IMR-90 (cell line): Measurements from ENCODE around the gene GALNT5. TPM values are rescaled to one million over a fixed set of nuclear protein-coding genes. Genes with fewer than 3 reads are reported as not detected.

Source experiments
- ATAC-seq: fragments of 200-7000 bp; cut with Tn5 transposase; 2 replicates; pipeline ENCODE4 v1.9.1; 2020; ENCODE audit warnings: low read depth, mild to moderate bottlenecking, moderate library complexity
- BruUV-seq: library from RNA; stranded (reverse); fragments of 400-500 nt; replicated peaks from 2 replicates; lab custom pipeline; 2021; lab: Mats Ljungman, UMichigan
- CTCF ChIA-PET: fragments of 300-600 bp; formaldehyde crosslinking; extraction: SDS; loops from one replicate; lab custom pipeline; 2021; ENCODE audit warnings: antibody characterized with exemption; lab: Yijun Ruan, JAX
- POLR2A ChIA-PET: fragments of 300-600 bp; sonication (Branson Sonifier 250); formaldehyde crosslinking; loops from one replicate; lab custom pipeline; 2022; ENCODE audit warnings: antibody characterized with exemption; ENCODE audit not compliant: unreplicated experiment; lab: Charles Lee
- DNase-seq: peaks from one replicate; pipeline ENCODE4 v3.0.0; 2013
- H2AFZ ChIP-seq: replicated peaks from 2 replicates; pipeline ENCODE3; 2013; ENCODE audit warnings: low read length, mild to moderate bottlenecking; ENCODE audit not compliant: poor library complexity
- H2AK5ac ChIP-seq: 2 replicates; pipeline ENCODE4 v1.6.1; 2013; ENCODE audit warnings: low read depth, low read length, inconsistent platforms
- H2AK9ac ChIP-seq: replicated peaks from 2 replicates; pipeline ENCODE3; 2013; ENCODE audit warnings: mild to moderate bottlenecking, low read depth, low read length, moderate library complexity; ENCODE audit not compliant: poor library complexity
- H2BK120ac ChIP-seq: 2 replicates; pipeline ENCODE4 v1.6.1; 2013; ENCODE audit warnings: low read depth, low read length, inconsistent platforms
- H2BK15ac ChIP-seq: 3 replicates; pipeline ENCODE4 v1.6.1; 2013; ENCODE audit warnings: low read depth, low read length, inconsistent platforms
- H2BK20ac ChIP-seq: 2 replicates; pipeline ENCODE4 v1.6.1; 2013; ENCODE audit warnings: low read depth, mild to moderate bottlenecking, inconsistent platforms, low read length, moderate library complexity
- H2BK5ac ChIP-seq: 2 replicates; pipeline ENCODE4 v1.6.1; 2013; ENCODE audit warnings: mild to moderate bottlenecking, low read depth, low read length, inconsistent platforms; ENCODE audit not compliant: poor library complexity, severe bottlenecking
- H3K14ac ChIP-seq: replicated peaks from 2 replicates; pipeline ENCODE4 v1.6.1; 2013; ENCODE audit warnings: low read depth, low read length, inconsistent platforms
- H3K18ac ChIP-seq: 2 replicates; pipeline ENCODE4 v1.6.1; 2013; ENCODE audit warnings: low read depth, low read length, control low read depth
- H3K23ac ChIP-seq: 2 replicates; pipeline ENCODE4 v1.6.1; 2013; ENCODE audit warnings: low read depth, low read length, inconsistent platforms
- H3K27ac ChIP-seq: 2 replicates; pipeline ENCODE4 v1.5.1; 2013; ENCODE audit warnings: mild to moderate bottlenecking, control low read depth, low read length; ENCODE audit not compliant: insufficient read depth
- H3K27me3 ChIP-seq: 2 replicates; pipeline ENCODE4 v1.6.1; 2013; ENCODE audit warnings: low read length; ENCODE audit not compliant: control insufficient read depth, insufficient read depth
- H3K36me3 ChIP-seq: 2 replicates; pipeline ENCODE4 v1.6.1; 2013; ENCODE audit warnings: low read length, mixed read lengths; ENCODE audit not compliant: control insufficient read depth, insufficient read depth
- H3K4ac ChIP-seq: 2 replicates; pipeline ENCODE4 v1.6.1; 2013; ENCODE audit warnings: low read depth, low read length, inconsistent platforms
- H3K4me1 ChIP-seq: 2 replicates; pipeline ENCODE4 v1.6.1; 2013; ENCODE audit warnings: low read length, mixed read lengths; ENCODE audit not compliant: control insufficient read depth, insufficient read depth
- H3K4me2 ChIP-seq: 2 replicates; pipeline ENCODE4 v1.6.1; 2013; ENCODE audit warnings: low read depth, mild to moderate bottlenecking, control low read depth, low read length, moderate library complexity
- H3K4me3 ChIP-seq: 2 replicates; pipeline ENCODE4 v1.5.1; 2013; ENCODE audit warnings: low read depth, mild to moderate bottlenecking, control low read depth, low read length, moderate library complexity; ENCODE audit not compliant: insufficient read depth
- H3K56ac ChIP-seq: 2 replicates; pipeline ENCODE4 v1.6.1; 2013; ENCODE audit warnings: low read length, inconsistent platforms; ENCODE audit not compliant: insufficient read depth; ENCODE audit errors: extremely low read depth
- H3K79me1 ChIP-seq, 2 experiments: 2 replicates each; pipeline ENCODE4 v1.6.1; 2013; ENCODE audit warnings: low read length in 2 of 2, inconsistent platforms in 1 of 2, low read depth in 1 of 2
- H3K9ac ChIP-seq: 2 replicates; pipeline ENCODE4 v1.6.1; 2013; ENCODE audit warnings: low read depth, low read length, control low read depth
- H3K9me1 ChIP-seq: 2 replicates; pipeline ENCODE4 v1.6.1; 2013; ENCODE audit warnings: low read length, inconsistent platforms; ENCODE audit not compliant: insufficient read depth
- H3K9me3 ChIP-seq: 2 replicates; pipeline ENCODE4 v1.6.1; 2013; ENCODE audit warnings: low read length; ENCODE audit not compliant: control insufficient read depth, insufficient read depth
- H4K20me1 ChIP-seq: 2 replicates; pipeline ENCODE4 v1.6.1; 2013; ENCODE audit warnings: low read length, inconsistent platforms; ENCODE audit not compliant: insufficient read depth
- H4K5ac ChIP-seq: 2 replicates; pipeline ENCODE4 v1.6.1; 2013; ENCODE audit warnings: mild to moderate bottlenecking, low read depth, low read length, control low read depth
- H4K8ac ChIP-seq, 2 experiments: 2 replicates each; pipeline ENCODE4 v1.6.1; 2013; ENCODE audit warnings: low read depth in 2 of 2, low read length in 2 of 2, control low read depth in 1 of 2, inconsistent platforms in 1 of 2
- H4K91ac ChIP-seq: 2 replicates; pipeline ENCODE4 v1.6.1; 2013; ENCODE audit warnings: low read depth, low read length, inconsistent platforms; ENCODE audit not compliant: insufficient read depth
- CEBPB ChIP-seq: IDR thresholded peaks from 2 replicates; pipeline ENCODE4 v1.6.1; 2012; ENCODE audit warnings: low read depth, low read length, improper control_type of control experiment
- FOS ChIP-seq: fragments of 150-350 bp; IDR thresholded peaks from 2 replicates; pipeline ENCODE4 v1.6.1; 2016; ENCODE audit warnings: low read depth, low read length
- WGBS, 2 experiments: methylation state at CpG; one replicate each; pipeline versions ENCODE4 v1.1.5 to v1.1.7; 2013; ENCODE audit warnings: missing lambda C conversion rate in 2 of 2; ENCODE audit not compliant: insufficient read length in 1 of 2; ENCODE audit errors: extremely low coverage in 2 of 2; 5-methylcytosine and 5-hydroxymethylcytosine counted together
- dilution Hi-C: fragments of 300-500 bp; cut with HindIII; formaldehyde crosslinking; loops from one replicate; pipeline ENCODE4 v1.14.3; 2018; ENCODE audit warnings: low sequenced_read_pairs; ENCODE audit not compliant: unreplicated experiment
- in situ Hi-C: fragments of 300-500 bp; cut with MboI; formaldehyde crosslinking; loops from 3 replicates; pipeline ENCODE4 v1.14.3; 2019; ENCODE audit warnings: low sequenced_read_pairs, inconsistent platforms, mixed read lengths
- intact Hi-C: fragments of 100-400 bp; cut with micrococcal nuclease; formaldehyde crosslinking; loops from 2 replicates; pipeline ENCODE4 v1.10.0; 2022
- polyA plus RNA-seq, 3 experiments: library from polyadenylated mRNA; depleted of rRNA; stranded (reverse); fragments of >200 nt; gene quantifications; 2 replicates each; pipeline ENCODE4 v1.2.3, GENCODE V29; 2012; ENCODE audit warnings: low replicate concordance in 1 of 3
- total RNA-seq: library from RNA; depleted of rRNA; stranded (reverse); fragments of >200 nt; gene quantifications from 2 replicates; pipeline ENCODE4 v1.2.3, GENCODE V29; 2012
- TF ChIP-seq, protein P1 (sequence below): fragments of 150-350 bp; IDR thresholded peaks from 2 replicates; pipeline ENCODE4 v1.6.1; 2017; ENCODE audit warnings: mild to moderate bottlenecking, antibody characterized with exemption, low read length, low read depth

GALNT5 gene
- total and polyA plus RNA-seq, 2 of the 4 experiments (the other 2 are of a cell fraction) = 36.3 to 63.3 TPM

DNA sequence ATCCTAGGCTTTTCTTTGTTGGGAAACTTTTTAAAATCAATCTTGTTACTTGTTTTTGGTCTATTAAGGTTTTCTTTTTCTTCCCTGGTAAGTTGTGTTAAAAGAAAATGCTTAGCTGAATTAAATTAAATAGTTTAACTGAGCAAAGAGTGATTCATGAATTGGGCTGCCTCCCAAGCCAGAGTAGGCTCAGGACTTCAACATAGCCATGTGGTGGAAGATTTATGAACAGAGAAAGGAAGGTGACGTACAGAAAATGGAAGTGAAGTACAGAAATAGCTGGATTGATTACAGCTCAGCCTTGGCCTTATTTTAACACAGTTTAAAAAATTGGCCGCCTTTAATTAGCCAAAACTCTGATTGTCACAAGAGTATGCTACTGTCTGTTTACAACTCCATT, 27.9 kb upstream of the GALNT5 start:
- DNase-seq (peak; percentile 94), ATAC-seq (peak; percentile 79)
- Histone ChIP-seq H2BK20ac (peak overlapping the region; percentile 88), H3K4me2 (peak overlapping the region; percentile 58; the same call in 1 of the 2 replicates), H3K18ac (peak overlapping the region; percentile 97; the same call in 1 of the 2 replicates), H2BK120ac (peak overlapping the region; percentile 86), H3K27ac (peak overlapping the region; percentile 58; the same call in 1 of the 2 replicates), H3K36me3 (no peaks in the 10 kb centered on the region), H3K9me1 (peaks cover 3% of the 10 kb centered on the region), H4K5ac (peak overlapping the region; percentile 90; the same call in 1 of the 2 replicates), H2BK15ac (peak overlapping the region; percentile 83), H3K27me3 (no peaks in the 10 kb centered on the region), H3K9ac (no peak overlapping the region), H2AK9ac (no peak overlapping the region), H3K4me3 (no peak overlapping the region), H3K79me1 (peaks cover 4 to 6% of the 10 kb centered on the region in 2 experiments; a peak in 1 of 4 replicates), H3K14ac (peak overlapping the region; percentile 46), H4K8ac (peak overlapping the region; percentile 26 to 80), H3K4ac (peak overlapping the region; percentile 78; the same call in 1 of the 2 replicates), H4K91ac (peak overlapping the region; percentile 77), H2BK5ac (peak overlapping the region; percentile 98), H4K20me1 (no peaks in the 10 kb centered on the region), H2AFZ (no peak overlapping the region), H2AK5ac (0 out of 2 replicates have a peak overlapping the region, but pooled peaks have one; percentile 21), H3K56ac (peak overlapping the region; percentile 69), H3K4me1 (peaks cover 14% of the 10 kb centered on the region), H3K9me3 (no peaks in the 10 kb centered on the region), H3K23ac (peak overlapping the region; percentile 33; the same call in 1 of the 2 replicates)
- POLR2A ChIA-PET = interaction anchor here (1.6 kb wide), 1 partner anchor 28 kb away, joined by 4 read pairs; the partner anchor contains the start of gene GALNT5
- TF ChIP-seq, protein P1, sequence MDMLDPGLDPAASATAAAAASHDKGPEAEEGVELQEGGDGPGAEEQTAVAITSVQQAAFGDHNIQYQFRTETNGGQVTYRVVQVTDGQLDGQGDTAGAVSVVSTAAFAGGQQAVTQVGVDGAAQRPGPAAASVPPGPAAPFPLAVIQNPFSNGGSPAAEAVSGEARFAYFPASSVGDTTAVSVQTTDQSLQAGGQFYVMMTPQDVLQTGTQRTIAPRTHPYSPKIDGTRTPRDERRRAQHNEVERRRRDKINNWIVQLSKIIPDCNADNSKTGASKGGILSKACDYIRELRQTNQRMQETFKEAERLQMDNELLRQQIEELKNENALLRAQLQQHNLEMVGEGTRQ = peak; percentile 49; the same call in 1 of the 2 replicates
- no peak for TF ChIP-seq CEBPB
- TF ChIP-seq FOS = peak; percentile 34; the same call in 1 of the 2 replicates
- no CpG with 5 or more reads among the region's 2 CpGs for WGBS, 2 experiments
- CTCF ChIA-PET = interaction anchor here (1.5 kb wide), 1 partner anchor 98 kb away, joined by 5 read pairs; no protein-coding TSS in a partner anchor
- intact Hi-C loops (no loop called here), dilution Hi-C loops (no loop called here), in situ Hi-C loops (no loop called here)
- BruUV-seq = no TSS peak
